Mesenchymal stem cell (in vitro differentiated cells and primary cell): ENCODE measurements around the gene SMIM21.
A peak's percentile ranks its signal among the peaks of the same experiment; 100 is the strongest.

Experiments used
- DNase-seq: peaks from one replicate; pipeline ENCODE4 v3.0.0-alpha.2; 2013
- H2AFZ ChIP-seq: one replicate; pipeline ENCODE4 v1.6.1; 2013; ENCODE audit warnings: low read depth, mild to moderate bottlenecking, control low read depth, inconsistent platforms, low read length, moderate library complexity
- H2AK5ac ChIP-seq: 2 replicates; pipeline ENCODE4 v1.6.1; 2013; ENCODE audit warnings: low read length, moderate library complexity, mild to moderate bottlenecking, inconsistent platforms; ENCODE audit not compliant: severe bottlenecking
- H2BK120ac ChIP-seq: one replicate; pipeline ENCODE4 v1.6.1; 2013; ENCODE audit warnings: low read depth, mild to moderate bottlenecking, inconsistent platforms, low read length, moderate library complexity
- H2BK12ac ChIP-seq, 2 experiments: one replicate each; pipeline ENCODE4 v1.6.1; 2013; ENCODE audit warnings: inconsistent platforms in 2 of 2, low read length in 2 of 2, mild to moderate bottlenecking in 2 of 2, moderate library complexity in 2 of 2, control low read depth in 1 of 2
- H2BK15ac ChIP-seq: one replicate; pipeline ENCODE4 v1.6.1; 2013; ENCODE audit warnings: mild to moderate bottlenecking, low read depth, inconsistent platforms; ENCODE audit not compliant: poor library complexity, severe bottlenecking
- H2BK5ac ChIP-seq: 2 replicates; pipeline ENCODE4 v1.6.1; 2013; ENCODE audit warnings: low read depth, mild to moderate bottlenecking, low read length, control low read depth, inconsistent platforms; ENCODE audit not compliant: poor library complexity, severe bottlenecking
- H3K14ac ChIP-seq, 2 experiments: one replicate each; pipeline ENCODE4 v1.6.1; 2013; ENCODE audit warnings: inconsistent platforms in 2 of 2, low read length in 2 of 2, control low read depth in 1 of 2, mild to moderate bottlenecking in 1 of 2, moderate library complexity in 1 of 2
- H3K18ac ChIP-seq, 2 experiments: one replicate each; pipeline ENCODE4 v1.6.1; 2013; ENCODE audit warnings: inconsistent platforms in 2 of 2, low read length in 2 of 2, control low read depth in 1 of 2, low read depth in 1 of 2, mild to moderate bottlenecking in 1 of 2
- H3K23ac ChIP-seq, 2 experiments: one replicate each; pipeline ENCODE4 v1.6.1; 2013; ENCODE audit warnings: inconsistent platforms in 2 of 2, low read length in 2 of 2, mild to moderate bottlenecking in 2 of 2, moderate library complexity in 2 of 2, control low read depth in 1 of 2
- H3K27ac ChIP-seq: 2 replicates; pipeline ENCODE4 v1.5.1; 2013; ENCODE audit warnings: mild to moderate bottlenecking, moderate library complexity, low read length, control low read depth, inconsistent platforms; ENCODE audit not compliant: poor library complexity, severe bottlenecking
- H3K27me3 ChIP-seq, 2 experiments: 2 replicates each; pipeline versions ENCODE4 v1.6.1 to v1.7.0; 2013; ENCODE audit warnings: low read length in 2 of 2, mild to moderate bottlenecking in 2 of 2, moderate library complexity in 2 of 2, control low read depth in 1 of 2, inconsistent platforms in 1 of 2; ENCODE audit not compliant: control insufficient read depth in 1 of 2, insufficient read depth in 1 of 2
- H3K36me3 ChIP-seq, 2 experiments: 2 replicates each; pipeline versions ENCODE4 v1.6.1 to v1.7.0; 2013; ENCODE audit warnings: low read length in 2 of 2, control low read depth in 1 of 2, inconsistent platforms in 1 of 2, low read depth in 1 of 2, mild to moderate bottlenecking in 1 of 2; ENCODE audit not compliant: insufficient read depth in 2 of 2, control insufficient read depth in 1 of 2
- H3K4ac ChIP-seq, 2 experiments: one replicate each; pipeline ENCODE4 v1.6.1; 2013; ENCODE audit warnings: inconsistent platforms in 2 of 2, low read length in 2 of 2, mild to moderate bottlenecking in 2 of 2, moderate library complexity in 2 of 2, control low read depth in 1 of 2, low read depth in 1 of 2
- H3K4me1 ChIP-seq: 2 replicates; pipeline ENCODE4 v1.6.1; 2013; ENCODE audit warnings: low read depth, low read length, control low read depth; ENCODE audit not compliant: control insufficient read depth, insufficient read depth
- H3K4me2 ChIP-seq: 2 replicates; pipeline ENCODE4 v1.6.1; 2013; ENCODE audit warnings: low read length, mild to moderate bottlenecking, inconsistent platforms; ENCODE audit not compliant: poor library complexity, severe bottlenecking
- H3K4me3 ChIP-seq, 2 experiments: 2 replicates each; pipeline versions ENCODE4 v1.5.1 to v1.7.0; 2013; ENCODE audit warnings: low read length in 2 of 2, mild to moderate bottlenecking in 2 of 2, control low read depth in 1 of 2, low read depth in 1 of 2; ENCODE audit not compliant: insufficient read depth in 1 of 2
- H3K79me1 ChIP-seq: replicated peaks from 2 replicates; pipeline ENCODE4 v1.6.1; 2013; ENCODE audit warnings: mild to moderate bottlenecking, control low read depth, low read length, inconsistent platforms; ENCODE audit not compliant: poor library complexity, severe bottlenecking
- H3K9ac ChIP-seq: 2 replicates; pipeline ENCODE4 v1.7.0; 2013; ENCODE audit warnings: mild to moderate bottlenecking, low read length, moderate library complexity
- H3K9me3 ChIP-seq: 2 replicates; pipeline ENCODE4 v1.7.0; 2013; ENCODE audit warnings: mild to moderate bottlenecking, low read length; ENCODE audit not compliant: control insufficient read depth
- H4K8ac ChIP-seq: one replicate; pipeline ENCODE4 v1.6.1; 2013; ENCODE audit warnings: inconsistent platforms, mild to moderate bottlenecking, low read length, moderate library complexity
- H4K91ac ChIP-seq: one replicate; pipeline ENCODE4 v1.6.1; 2013; ENCODE audit warnings: mild to moderate bottlenecking, low read length, inconsistent platforms
- WGBS: methylation state at CpG from one replicate; pipeline ENCODE4 v1.1.7; 2013; ENCODE audit warnings: mixed read lengths; 5-methylcytosine and 5-hydroxymethylcytosine counted together

SMIM21 gene

GRCh38 chr18:75455249-75456198 is 28.0 kb upstream of the SMIM21 start:
- H4K8ac ChIP-seq, result peak overlapping the region; percentile 54
- peak overlapping the region; percentile 62 to 75 for H3K4me3 ChIP-seq
- no peak overlapping the region for H2BK120ac ChIP-seq
- peak overlapping the region in 1 of 2 experiments; percentile 88 for H2BK12ac ChIP-seq
- H3K36me3 ChIP-seq, result no peaks in the 10 kb centered on the region
- no peak overlapping the region for H4K91ac ChIP-seq
- peaks cover 15% of the 10 kb centered on the region for H3K4me1 ChIP-seq
- H3K79me1 ChIP-seq, result no peaks in the 10 kb centered on the region
- no peak overlapping the region for H3K27ac ChIP-seq
- peak overlapping the region; percentile 100 for H3K4me2 ChIP-seq
- peak overlapping the region; percentile 69 for H2AFZ ChIP-seq
- H2BK15ac ChIP-seq, result no peak overlapping the region
- 9% methylated on average over 77 of the region's 84 CpGs for WGBS
- H2BK5ac ChIP-seq, result no peak overlapping the region
- peak overlapping the region; percentile 76 for H3K9ac ChIP-seq
- no peak overlapping the region for H2AK5ac ChIP-seq
- H3K23ac ChIP-seq, result no peak overlapping the region
- peaks cover 0 to 18% of the 10 kb centered on the region in 2 experiments for H3K27me3 ChIP-seq
- peak; percentile 27 for DNase-seq
- no peaks in the 10 kb centered on the region for H3K9me3 ChIP-seq
- H3K4ac ChIP-seq, result peak overlapping the region in 1 of 2 experiments; percentile 41
- H3K14ac ChIP-seq, result peak overlapping the region; percentile 36 to 79
- H3K18ac ChIP-seq, result peak overlapping the region; percentile 54 to 62

GRCh38 chr18:75454022-75454795 is 26.7 kb upstream of the SMIM21 start:
- no peak overlapping the region for H2AFZ ChIP-seq
- no peak overlapping the region for H4K8ac ChIP-seq
- peaks cover 0 to 18% of the 10 kb centered on the region in 2 experiments for H3K27me3 ChIP-seq
- no peaks in the 10 kb centered on the region for H3K79me1 ChIP-seq
- 90% methylated on average over 13 of the region's 14 CpGs for WGBS
- H2BK15ac ChIP-seq, result no peak overlapping the region
- H3K4me3 ChIP-seq, result no peak overlapping the region
- DNase-seq, result no peak
- H3K27ac ChIP-seq, result no peak overlapping the region
- H3K4ac ChIP-seq, result no peak overlapping the region
- no peak overlapping the region for H3K14ac ChIP-seq
- no peak overlapping the region for H3K4me2 ChIP-seq
- H3K4me1 ChIP-seq, result peaks cover 15% of the 10 kb centered on the region
- H3K18ac ChIP-seq, result no peak overlapping the region
- no peak overlapping the region for H2BK5ac ChIP-seq
- no peak overlapping the region for H3K23ac ChIP-seq
- H3K9me3 ChIP-seq, result no peaks in the 10 kb centered on the region
- no peak overlapping the region for H2AK5ac ChIP-seq
- H2BK120ac ChIP-seq, result no peak overlapping the region
- H3K9ac ChIP-seq, result no peak overlapping the region
- H4K91ac ChIP-seq, result no peak overlapping the region
- no peaks in the 10 kb centered on the region for H3K36me3 ChIP-seq
- no peak overlapping the region for H2BK12ac ChIP-seq

- Histone ChIP-seq H3K4ac (no peak overlapping the region), H4K8ac (no peak overlapping the region), H3K9me3 (no peaks in the 10 kb centered on the region), H3K14ac (no peak overlapping the region), H3K18ac (no peak overlapping the region), H2AK5ac (no peak overlapping the region), H3K27ac (no peak overlapping the region), H3K36me3 (no peaks in the 10 kb centered on the region), H3K79me1 (no peaks in the 10 kb centered on the region), H2BK5ac (no peak overlapping the region), H3K4me1 (peaks cover 9% of the 10 kb centered on the region), H2AFZ (no peak overlapping the region), H3K4me2 (no peak overlapping the region), H2BK120ac (no peak overlapping the region), H3K9ac (no peak overlapping the region), H3K4me3 (no peak overlapping the region), H4K91ac (no peak overlapping the region), H3K23ac (no peak overlapping the region), H3K27me3 (peaks cover 0 to 10% of the 10 kb centered on the region in 2 experiments), H2BK15ac (no peak overlapping the region), H2BK12ac (no peak overlapping the region)
- WGBS, result 90% methylated on average over 2 of the region's 3 CpGs
- no peak for DNase-seq
Observed at GRCh38 chr18:75450906-75451305, 23.4 kb upstream of the SMIM21 start.

GRCh38 chr18:75441896-75442295 is 14.4 kb upstream of the SMIM21 start:
- Histone ChIP-seq H3K9me3 (no peaks in the 10 kb centered on the region), H3K4me1 (no peaks in the 10 kb centered on the region), H2BK5ac (no peak overlapping the region), H4K8ac (no peak overlapping the region), H3K18ac (no peak overlapping the region), H4K91ac (no peak overlapping the region), H3K9ac (no peak overlapping the region), H3K36me3 (no peaks in the 10 kb centered on the region), H3K79me1 (no peaks in the 10 kb centered on the region), H2BK12ac (no peak overlapping the region), H3K27ac (no peak overlapping the region), H3K27me3 (peaks cover 0 to 41% of the 10 kb centered on the region in 2 experiments), H3K23ac (no peak overlapping the region), H3K4me2 (no peak overlapping the region), H2AK5ac (no peak overlapping the region), H2AFZ (no peak overlapping the region), H3K14ac (no peak overlapping the region), H3K4me3 (no peak overlapping the region), H2BK15ac (no peak overlapping the region), H3K4ac (no peak overlapping the region), H2BK120ac (no peak overlapping the region)
- DNase-seq, result no peak
- 89% methylated on average over 5 of the region's 5 CpGs for WGBS
